Activated CD8-positive, alpha-beta memory T cell treated with anti-CD3 and anti-CD28 coated beads, Interleukin-2, amount 50 U/mL, for 1 hour (primary cell): ENCODE measurements around the gene STAT2.

ENCODE experiments used
- DNase-seq: peaks from one replicate; pipeline ENCODE4 v3.0.0-alpha.2; 2020; ENCODE audit errors: extremely low read depth

STAT2 gene

GRCh38 chr12:56293795-56294194, 66.1 kb downstream of the STAT2 start:
- no peak for DNase-seq
